Panc1 (cell line): ENCODE data around the gene FLRT1. TPM values are rescaled to one million over a fixed set of nuclear protein-coding genes. Genes with fewer than 3 reads are reported as not detected.

Source experiments
- ATAC-seq: fragments of 200-7000 bp; cut with Tn5 transposase; 2 replicates; pipeline ENCODE4 v1.9.1; 2020; ENCODE audit warnings: mild to moderate bottlenecking, moderate library complexity
- BruUV-seq: library from RNA; stranded (reverse); fragments of 400-500 nt; replicated peaks from 2 replicates; lab custom pipeline; 2021; lab: Mats Ljungman, UMichigan
- CTCF ChIA-PET: fragments of 300-600 bp; sonication (Branson Sonifier 250); formaldehyde crosslinking; loops from one replicate; lab custom pipeline; 2022; ENCODE audit warnings: antibody characterized with exemption; lab: Charles Lee
- POLR2A ChIA-PET: fragments of 300-600 bp; sonication (Branson Sonifier 250); formaldehyde crosslinking; loops from one replicate; lab custom pipeline; 2022; ENCODE audit warnings: antibody characterized with exemption; lab: Charles Lee
- DNase-seq: peaks from one replicate; pipeline ENCODE4 v3.0.0-alpha.2; 2010; ENCODE audit warnings: low read depth, low spot score
- H3K27ac ChIP-seq: 2 replicates; pipeline ENCODE4 v1.5.1; 2011; ENCODE audit warnings: mild to moderate bottlenecking, low read length, inconsistent platforms
- H3K27me3 ChIP-seq: fragments of 200-500 bp; sonication (Bioruptor generic); 2 replicates; pipeline ENCODE4 v1.6.0; 2014; ENCODE audit warnings: low read length, inconsistent platforms; ENCODE audit not compliant: control insufficient read depth, insufficient read depth
- H3K36me3 ChIP-seq: fragments of 200-500 bp; sonication (Bioruptor generic); 2 replicates; pipeline ENCODE4 v1.5.1; 2014; ENCODE audit warnings: inconsistent platforms, mild to moderate bottlenecking, low read length, moderate library complexity; ENCODE audit not compliant: control insufficient read depth, insufficient read depth
- H3K4me1 ChIP-seq: 2 replicates; pipeline ENCODE4 v1.5.1; 2011; ENCODE audit warnings: inconsistent platforms, mild to moderate bottlenecking, low read length, moderate library complexity; ENCODE audit not compliant: control insufficient read depth, insufficient read depth
- H3K4me3 ChIP-seq, 2 experiments: 2 replicates each; pipeline ENCODE4 v1.5.1; 2011 to 2012; ENCODE audit warnings: low read depth in 2 of 2, low read length in 2 of 2, mild to moderate bottlenecking in 2 of 2, inconsistent platforms in 1 of 2, moderate library complexity in 1 of 2
- H3K9me3 ChIP-seq: fragments of 200-500 bp; sonication (Bioruptor generic); 2 replicates; pipeline ENCODE4 v1.5.1; 2014; ENCODE audit warnings: low read depth, mild to moderate bottlenecking, inconsistent platforms, low read length, moderate library complexity; ENCODE audit not compliant: control insufficient read depth, insufficient read depth
- POLR2AphosphoS5 ChIP-seq: IDR thresholded peaks from 2 replicates; pipeline ENCODE4 v1.6.1; 2012; ENCODE audit warnings: mild to moderate bottlenecking, low read depth, low read length, moderate library complexity
- SIN3A ChIP-seq: IDR thresholded peaks from 2 replicates; pipeline ENCODE4 v1.6.1; 2012; ENCODE audit warnings: low read depth, mild to moderate bottlenecking, low read length, moderate library complexity, borderline replicate concordance; ENCODE audit not compliant: insufficient read depth
- TCF7L2 ChIP-seq: IDR thresholded peaks from 2 replicates; pipeline ENCODE4 v1.6.1; 2011; ENCODE audit warnings: mild to moderate bottlenecking, low read depth, low read length, inconsistent platforms
- in situ Hi-C: cut with HindIII; loops from 2 replicates; pipeline ENCODE4 v1.10.0; 2016; ENCODE audit warnings: low sequenced_read_pairs, low pct_unique_long_range_greater_than_20kb
- intact Hi-C: fragments of 100-400 bp; cut with micrococcal nuclease; formaldehyde crosslinking; loops from one replicate; pipeline ENCODE4 v1.10.0; 2022; ENCODE audit not compliant: unreplicated experiment
- total RNA-seq: library from RNA; stranded (reverse); gene quantifications from one replicate; pipeline ENCODE4 v1.2.1, GENCODE V29; 2021; ENCODE audit not compliant: unreplicated experiment
- TF ChIP-seq, protein P1 (sequence below): fragments of 450-650 bp; IDR thresholded peaks from 2 replicates; pipeline ENCODE4 v1.5.1; 2017; ENCODE audit warnings: mild to moderate bottlenecking
- TF ChIP-seq, protein P2 (sequence below), 2 experiments: IDR thresholded peaks; 2 replicates each; pipeline ENCODE4 v1.6.1; 2011 to 2012; ENCODE audit warnings: low read depth in 2 of 2, control low read depth in 1 of 2, low read length in 1 of 2, mild to moderate bottlenecking in 1 of 2, moderate library complexity in 1 of 2; ENCODE audit not compliant: insufficient read depth in 1 of 2

Gene FLRT1
- total RNA-seq, 1 experiment from 2014 or later = 0.51 TPM

DNA sequence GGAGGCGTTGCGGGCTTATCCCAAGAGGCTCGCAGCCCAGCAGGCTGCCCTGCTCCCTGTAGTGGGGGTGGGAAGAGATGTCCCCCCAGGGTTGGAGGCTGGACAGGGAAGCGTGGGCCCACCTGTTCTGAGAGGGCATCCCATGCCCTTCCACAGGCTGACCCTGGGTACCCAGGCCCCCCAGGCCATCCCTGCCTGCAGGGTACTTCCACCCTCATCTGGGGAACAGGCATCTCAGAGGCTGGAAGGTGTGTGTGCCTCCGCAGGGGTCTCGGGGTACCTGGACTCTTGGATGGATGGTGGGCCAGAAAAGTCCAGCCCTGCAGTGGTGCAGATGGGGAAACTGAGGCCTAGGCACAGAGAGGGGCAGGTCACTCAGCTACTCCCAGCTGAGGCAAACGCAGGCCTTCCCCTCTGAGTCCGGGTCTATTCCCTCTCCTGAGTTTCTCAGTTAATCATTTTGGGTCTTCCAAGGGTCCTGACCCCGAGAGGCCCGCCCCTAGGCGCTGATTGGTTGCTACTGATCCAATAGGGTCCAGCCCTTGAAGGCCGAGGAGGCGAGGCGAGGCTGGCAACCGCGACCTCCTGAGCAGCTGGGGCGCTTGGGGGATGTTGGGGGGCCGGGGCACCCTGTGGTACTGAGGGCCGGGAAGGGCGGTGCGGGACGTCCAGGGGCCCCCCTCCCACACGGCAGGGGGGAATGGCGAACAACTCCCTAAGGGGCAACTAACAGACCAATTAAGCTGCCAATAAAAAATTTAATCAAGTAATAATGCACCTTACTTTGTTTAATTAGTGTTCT is 23.8 kb downstream of the FLRT1 start:
- no peak for ATAC-seq
- no peak overlapping the region for H3K4me3 ChIP-seq
- in situ Hi-C loops = no loop called here

DNA sequence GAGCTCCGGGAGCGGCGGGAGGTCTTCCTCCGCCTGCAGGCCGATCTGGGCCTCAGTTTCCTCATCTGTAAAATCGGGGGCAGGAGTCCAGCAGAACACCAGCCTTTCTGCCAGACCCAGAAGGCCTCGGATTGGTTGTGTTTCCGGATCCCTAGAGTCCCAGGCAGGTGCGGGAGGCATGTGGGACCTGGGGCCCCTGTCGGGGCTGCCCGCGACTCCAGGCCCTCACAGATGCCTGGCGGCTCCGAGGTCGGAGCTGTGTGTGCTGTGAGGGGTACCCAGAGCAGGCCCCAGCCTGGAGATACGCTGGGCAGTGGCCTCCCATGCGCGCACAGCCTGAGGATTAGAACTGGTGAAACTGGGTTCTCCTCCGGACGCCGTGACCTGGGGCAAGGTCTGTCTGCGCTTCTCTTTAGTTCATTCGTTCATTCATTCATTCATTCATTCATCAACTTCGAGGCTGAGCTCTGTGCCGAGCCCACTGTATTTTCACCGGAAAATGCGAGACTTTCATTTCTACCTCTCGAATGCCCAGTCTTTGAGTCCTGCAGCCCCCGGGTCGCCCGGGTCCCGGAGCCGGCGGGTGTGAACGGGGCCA is 24.6 kb downstream of the FLRT1 start:
- no TSS peak for BruUV-seq
- no peaks in the 10 kb centered on the region for H3K9me3 ChIP-seq
- ATAC-seq = no peak

More for the DNA sequence above, 23.8 kb downstream of the FLRT1 start:
- POLR2A ChIA-PET = interaction anchor here (0.6 kb wide), 1 partner anchor 149 kb away, joined by 4 read pairs; no protein-coding TSS in a partner anchor
- no peak for DNase-seq
- BruUV-seq = no TSS peak
- CTCF ChIA-PET = no interaction called here
- TF ChIP-seq POLR2AphosphoS5 (no peak), SIN3A (no peak), TCF7L2 (no peak)
- TF ChIP-seq, protein P1, sequence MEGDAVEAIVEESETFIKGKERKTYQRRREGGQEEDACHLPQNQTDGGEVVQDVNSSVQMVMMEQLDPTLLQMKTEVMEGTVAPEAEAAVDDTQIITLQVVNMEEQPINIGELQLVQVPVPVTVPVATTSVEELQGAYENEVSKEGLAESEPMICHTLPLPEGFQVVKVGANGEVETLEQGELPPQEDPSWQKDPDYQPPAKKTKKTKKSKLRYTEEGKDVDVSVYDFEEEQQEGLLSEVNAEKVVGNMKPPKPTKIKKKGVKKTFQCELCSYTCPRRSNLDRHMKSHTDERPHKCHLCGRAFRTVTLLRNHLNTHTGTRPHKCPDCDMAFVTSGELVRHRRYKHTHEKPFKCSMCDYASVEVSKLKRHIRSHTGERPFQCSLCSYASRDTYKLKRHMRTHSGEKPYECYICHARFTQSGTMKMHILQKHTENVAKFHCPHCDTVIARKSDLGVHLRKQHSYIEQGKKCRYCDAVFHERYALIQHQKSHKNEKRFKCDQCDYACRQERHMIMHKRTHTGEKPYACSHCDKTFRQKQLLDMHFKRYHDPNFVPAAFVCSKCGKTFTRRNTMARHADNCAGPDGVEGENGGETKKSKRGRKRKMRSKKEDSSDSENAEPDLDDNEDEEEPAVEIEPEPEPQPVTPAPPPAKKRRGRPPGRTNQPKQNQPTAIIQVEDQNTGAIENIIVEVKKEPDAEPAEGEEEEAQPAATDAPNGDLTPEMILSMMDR = no peak
- TF ChIP-seq, protein P2, sequence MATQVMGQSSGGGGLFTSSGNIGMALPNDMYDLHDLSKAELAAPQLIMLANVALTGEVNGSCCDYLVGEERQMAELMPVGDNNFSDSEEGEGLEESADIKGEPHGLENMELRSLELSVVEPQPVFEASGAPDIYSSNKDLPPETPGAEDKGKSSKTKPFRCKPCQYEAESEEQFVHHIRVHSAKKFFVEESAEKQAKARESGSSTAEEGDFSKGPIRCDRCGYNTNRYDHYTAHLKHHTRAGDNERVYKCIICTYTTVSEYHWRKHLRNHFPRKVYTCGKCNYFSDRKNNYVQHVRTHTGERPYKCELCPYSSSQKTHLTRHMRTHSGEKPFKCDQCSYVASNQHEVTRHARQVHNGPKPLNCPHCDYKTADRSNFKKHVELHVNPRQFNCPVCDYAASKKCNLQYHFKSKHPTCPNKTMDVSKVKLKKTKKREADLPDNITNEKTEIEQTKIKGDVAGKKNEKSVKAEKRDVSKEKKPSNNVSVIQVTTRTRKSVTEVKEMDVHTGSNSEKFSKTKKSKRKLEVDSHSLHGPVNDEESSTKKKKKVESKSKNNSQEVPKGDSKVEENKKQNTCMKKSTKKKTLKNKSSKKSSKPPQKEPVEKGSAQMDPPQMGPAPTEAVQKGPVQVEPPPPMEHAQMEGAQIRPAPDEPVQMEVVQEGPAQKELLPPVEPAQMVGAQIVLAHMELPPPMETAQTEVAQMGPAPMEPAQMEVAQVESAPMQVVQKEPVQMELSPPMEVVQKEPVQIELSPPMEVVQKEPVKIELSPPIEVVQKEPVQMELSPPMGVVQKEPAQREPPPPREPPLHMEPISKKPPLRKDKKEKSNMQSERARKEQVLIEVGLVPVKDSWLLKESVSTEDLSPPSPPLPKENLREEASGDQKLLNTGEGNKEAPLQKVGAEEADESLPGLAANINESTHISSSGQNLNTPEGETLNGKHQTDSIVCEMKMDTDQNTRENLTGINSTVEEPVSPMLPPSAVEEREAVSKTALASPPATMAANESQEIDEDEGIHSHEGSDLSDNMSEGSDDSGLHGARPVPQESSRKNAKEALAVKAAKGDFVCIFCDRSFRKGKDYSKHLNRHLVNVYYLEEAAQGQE (IDR thresholded peaks at IDR 0.05; ENCODE audit: insufficient read depth in 1 of 2, low read depth in 2 of 2, low read length in 1 of 2) = no peak
- Histone ChIP-seq H3K9me3 (no peaks in the 10 kb centered on the region), H3K36me3 (no peaks in the 10 kb centered on the region), H3K27ac (no peak overlapping the region), H3K27me3 (no peaks in the 10 kb centered on the region), H3K4me1 (peaks cover 2% of the 10 kb centered on the region; the same call in 1 of the 2 replicates)
- intact Hi-C loops = no loop called here

More for the DNA sequence above, 24.6 kb downstream of the FLRT1 start:
- Histone ChIP-seq H3K36me3 (no peaks in the 10 kb centered on the region), H3K4me1 (no peaks in the 10 kb centered on the region), H3K27ac (no peak overlapping the region), H3K27me3 (no peaks in the 10 kb centered on the region), H3K4me3 (no peak overlapping the region)
- ChIA-PET POLR2A (no interaction called here), CTCF (no interaction called here)
- intact Hi-C loops = no loop called here
- TF ChIP-seq POLR2AphosphoS5 (no peak), TCF7L2 (no peak)
- in situ Hi-C loops = no loop called here
- DNase-seq = no peak
